Loucy (cell line): ENCODE data around the gene CHD6.

ENCODE experiments used
- H2AFZ ChIP-seq: fragments of 200-600 bp; sonication (generic); 2 replicates; pipeline ENCODE4 v1.6.0; 2016; ENCODE audit warnings: antibody characterized with exemption, mild to moderate bottlenecking, low read length, moderate library complexity
- H3F3A ChIP-seq: fragments of 200-600 bp; 2 replicates; pipeline ENCODE4 v1.6.0; 2016; ENCODE audit warnings: antibody characterized with exemption, low read depth, mild to moderate bottlenecking
- H3K27me3 ChIP-seq: fragments of 200-600 bp; sonication (generic); 2 replicates; pipeline ENCODE4 v1.6.1; 2014; ENCODE audit warnings: low read length, mild to moderate bottlenecking; ENCODE audit not compliant: insufficient read depth, poor library complexity, severe bottlenecking
- H3K36me3 ChIP-seq: fragments of 200-600 bp; sonication (generic); 2 replicates; pipeline ENCODE4 v1.6.1; 2016; ENCODE audit warnings: low read length; ENCODE audit not compliant: insufficient read depth
- H3K4me1 ChIP-seq: fragments of 200-600 bp; sonication (generic); 2 replicates; pipeline ENCODE4 v1.5.1; 2014; ENCODE audit warnings: low read length, mild to moderate bottlenecking; ENCODE audit not compliant: insufficient read depth, poor library complexity, severe bottlenecking
- H3K4me2 ChIP-seq: fragments of 200-600 bp; sonication (generic); 2 replicates; pipeline ENCODE4 v1.6.0; 2014; ENCODE audit warnings: antibody characterized with exemption, low read length, low read depth, mild to moderate bottlenecking; ENCODE audit not compliant: poor library complexity, severe bottlenecking
- H3K4me3 ChIP-seq: fragments of 200-600 bp; sonication (generic); 2 replicates; pipeline ENCODE4 v1.5.1; 2014; ENCODE audit warnings: low read length, mild to moderate bottlenecking, mixed read lengths; ENCODE audit not compliant: poor library complexity, severe bottlenecking
- H3K79me2 ChIP-seq: fragments of 200-600 bp; sonication (generic); 2 replicates; pipeline ENCODE4 v1.6.1; 2014; ENCODE audit warnings: low read length; ENCODE audit not compliant: insufficient read depth
- H3K9ac ChIP-seq: fragments of 200-600 bp; sonication (generic); 2 replicates; pipeline ENCODE4 v1.6.0; 2014; ENCODE audit warnings: mild to moderate bottlenecking, low read depth, low read length, moderate library complexity; ENCODE audit not compliant: poor library complexity, severe bottlenecking
- H3K9me2 ChIP-seq: fragments of 200-600 bp; sonication (generic); replicated peaks from 2 replicates; pipeline ENCODE4 v1.6.1; 2016; ENCODE audit warnings: low read depth, low read length, mixed read lengths
- H3K9me3 ChIP-seq: fragments of 200-600 bp; sonication (generic); 2 replicates; pipeline ENCODE4 v1.6.1; 2014; ENCODE audit warnings: mild to moderate bottlenecking, antibody characterized with exemption, low read length, low read depth; ENCODE audit not compliant: insufficient read depth
- H4K20me1 ChIP-seq: fragments of 200-600 bp; sonication (generic); 2 replicates; pipeline ENCODE4 v1.6.0; 2014; ENCODE audit warnings: antibody characterized with exemption, low read length, mild to moderate bottlenecking; ENCODE audit not compliant: insufficient read depth, poor library complexity, severe bottlenecking
- EZH2phosphoT487 ChIP-seq: fragments of 200-600 bp; IDR thresholded peaks from 2 replicates; pipeline ENCODE4 v1.6.1; 2018; ENCODE audit warnings: antibody characterized with exemption, mild to moderate bottlenecking, moderate library complexity, borderline replicate concordance
- TF ChIP-seq, protein P1 (sequence below): fragments of 200-600 bp; sonication (generic); conservative IDR thresholded peaks from 2 replicates; pipeline ENCODE4 v1.5.1; 2014; ENCODE audit warnings: mild to moderate bottlenecking, antibody characterized with exemption, low read length

Gene CHD6

DNA sequence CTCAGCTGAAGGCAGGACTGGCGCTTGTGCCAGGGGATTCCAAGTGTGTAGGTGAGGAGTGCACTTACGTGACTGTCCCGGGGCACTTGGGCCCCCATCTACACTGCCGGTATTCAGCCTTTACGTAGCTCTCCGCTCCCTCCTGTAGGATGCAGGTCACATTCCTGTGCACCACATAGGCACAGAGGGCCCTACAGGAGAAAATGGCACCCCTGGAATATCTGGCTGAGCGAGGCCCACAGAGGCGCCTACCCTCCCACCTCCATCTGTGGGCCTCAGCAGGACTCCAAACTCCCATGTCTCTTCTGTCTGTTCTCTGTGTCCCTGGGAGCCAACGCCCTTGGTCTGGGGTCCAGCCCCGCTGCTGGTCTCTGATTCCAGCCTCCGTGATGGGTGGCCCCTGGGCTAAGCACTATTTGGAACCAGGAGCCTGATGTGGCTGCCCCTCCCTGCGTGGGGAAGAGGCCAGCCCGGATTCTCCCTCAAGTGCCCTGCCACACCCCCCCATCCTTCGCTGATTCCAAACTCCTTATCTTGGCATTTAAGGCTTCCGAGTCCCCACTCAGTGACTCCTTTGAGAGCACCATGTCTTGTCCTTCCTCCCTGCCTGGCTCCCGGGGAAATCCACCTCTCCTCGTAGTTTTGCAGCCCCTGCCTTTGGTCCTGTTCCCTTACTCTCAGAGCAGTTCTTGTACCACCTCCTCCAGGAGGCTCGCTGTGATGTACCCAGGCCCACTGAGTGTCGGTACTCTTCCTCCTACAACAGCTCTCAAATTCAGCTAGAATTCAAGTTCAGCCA is 253.0 kb downstream of the CHD6 start:
- H3K4me2 ChIP-seq, result no peak overlapping the region
- H3K9me2 ChIP-seq, result no peaks in the 10 kb centered on the region
- no peaks in the 10 kb centered on the region for H3K9me3 ChIP-seq
- TF ChIP-seq, protein P1, sequence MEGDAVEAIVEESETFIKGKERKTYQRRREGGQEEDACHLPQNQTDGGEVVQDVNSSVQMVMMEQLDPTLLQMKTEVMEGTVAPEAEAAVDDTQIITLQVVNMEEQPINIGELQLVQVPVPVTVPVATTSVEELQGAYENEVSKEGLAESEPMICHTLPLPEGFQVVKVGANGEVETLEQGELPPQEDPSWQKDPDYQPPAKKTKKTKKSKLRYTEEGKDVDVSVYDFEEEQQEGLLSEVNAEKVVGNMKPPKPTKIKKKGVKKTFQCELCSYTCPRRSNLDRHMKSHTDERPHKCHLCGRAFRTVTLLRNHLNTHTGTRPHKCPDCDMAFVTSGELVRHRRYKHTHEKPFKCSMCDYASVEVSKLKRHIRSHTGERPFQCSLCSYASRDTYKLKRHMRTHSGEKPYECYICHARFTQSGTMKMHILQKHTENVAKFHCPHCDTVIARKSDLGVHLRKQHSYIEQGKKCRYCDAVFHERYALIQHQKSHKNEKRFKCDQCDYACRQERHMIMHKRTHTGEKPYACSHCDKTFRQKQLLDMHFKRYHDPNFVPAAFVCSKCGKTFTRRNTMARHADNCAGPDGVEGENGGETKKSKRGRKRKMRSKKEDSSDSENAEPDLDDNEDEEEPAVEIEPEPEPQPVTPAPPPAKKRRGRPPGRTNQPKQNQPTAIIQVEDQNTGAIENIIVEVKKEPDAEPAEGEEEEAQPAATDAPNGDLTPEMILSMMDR, result no peak
- no peak for TF ChIP-seq EZH2phosphoT487
- no peaks in the 10 kb centered on the region for H3K79me2 ChIP-seq
- H3K9ac ChIP-seq, result no peak overlapping the region
- H3K4me1 ChIP-seq, result no peaks in the 10 kb centered on the region
- no peaks in the 10 kb centered on the region for H3K36me3 ChIP-seq
- no peak overlapping the region for H2AFZ ChIP-seq
- H3K27me3 ChIP-seq, result no peaks in the 10 kb centered on the region
- no peaks in the 10 kb centered on the region for H4K20me1 ChIP-seq
- no peaks in the 10 kb centered on the region for H3F3A ChIP-seq
- no peak overlapping the region for H3K4me3 ChIP-seq

DNA sequence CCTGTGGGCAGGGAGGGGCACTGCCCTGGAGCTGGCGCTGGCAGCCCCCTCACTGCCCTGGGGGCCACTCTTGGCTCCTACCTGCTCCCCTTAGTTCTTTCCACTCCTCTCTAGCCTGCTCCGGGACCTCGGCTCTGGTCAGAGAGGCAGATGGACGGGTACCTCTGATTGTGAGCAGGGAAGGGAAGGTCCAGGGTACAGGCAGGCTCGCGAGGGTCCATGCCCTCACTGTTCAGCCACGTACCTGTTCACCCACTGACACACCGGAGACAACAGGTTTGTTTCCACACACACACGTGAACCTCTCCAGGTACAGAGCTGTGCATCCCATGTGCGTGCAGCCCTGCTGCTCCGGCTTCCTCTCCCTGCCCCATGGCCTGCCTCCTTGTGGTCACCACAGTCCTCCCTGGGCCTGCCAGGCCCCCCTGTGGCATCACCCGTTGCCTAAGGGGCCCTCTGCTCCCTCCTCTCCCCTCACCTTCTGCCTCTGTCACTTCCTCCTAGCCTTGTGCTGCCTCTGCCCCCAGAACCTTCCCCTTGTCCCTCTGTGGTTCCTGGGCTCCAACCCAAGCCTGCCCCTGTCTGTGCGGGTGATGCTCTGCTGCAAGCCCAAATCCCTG is 253.8 kb downstream of the CHD6 start:
- Histone ChIP-seq H3K4me3 (no peak overlapping the region), H3K36me3 (no peaks in the 10 kb centered on the region), H3K9me3 (no peaks in the 10 kb centered on the region), H3K79me2 (no peaks in the 10 kb centered on the region), H3K4me2 (no peak overlapping the region), H3K27me3 (no peaks in the 10 kb centered on the region), H3K9me2 (no peaks in the 10 kb centered on the region), H3K9ac (no peak overlapping the region), H3K4me1 (no peaks in the 10 kb centered on the region), H2AFZ (no peak overlapping the region), H3F3A (no peaks in the 10 kb centered on the region), H4K20me1 (no peaks in the 10 kb centered on the region)
- TF ChIP-seq, protein P1, result no peak
- no peak for TF ChIP-seq EZH2phosphoT487

DNA sequence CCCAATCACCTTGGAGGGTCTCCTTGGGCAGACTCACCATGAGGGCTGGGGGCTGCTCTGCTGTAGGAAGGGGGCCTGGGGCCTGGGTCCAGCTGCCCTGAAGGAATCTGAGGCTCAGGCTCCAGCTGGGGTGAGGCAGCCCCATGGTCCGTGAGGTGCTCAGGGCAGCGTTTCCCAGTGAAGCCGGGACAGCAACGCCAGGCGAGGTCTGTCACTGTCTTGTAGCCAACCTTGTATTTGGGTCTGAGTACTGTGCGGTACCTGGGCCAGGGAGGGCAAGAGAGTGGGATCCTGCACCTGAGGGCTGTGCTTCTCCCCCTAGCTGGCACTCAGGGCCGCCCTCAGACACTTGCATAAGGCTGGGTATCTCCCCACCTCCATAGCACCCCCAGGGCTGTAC is 254.6 kb downstream of the CHD6 start:
- Histone ChIP-seq H3K9me3 (no peaks in the 10 kb centered on the region), H4K20me1 (no peaks in the 10 kb centered on the region), H3K4me1 (no peaks in the 10 kb centered on the region), H3K36me3 (no peaks in the 10 kb centered on the region), H3K27me3 (no peaks in the 10 kb centered on the region), H3K79me2 (no peaks in the 10 kb centered on the region), H3K9me2 (no peaks in the 10 kb centered on the region), H3F3A (no peaks in the 10 kb centered on the region), H3K9ac (no peak overlapping the region), H3K4me2 (no peak overlapping the region), H2AFZ (no peak overlapping the region), H3K4me3 (no peak overlapping the region)
- no peak for TF ChIP-seq EZH2phosphoT487
- TF ChIP-seq, protein P1, result no peak
